ENCODE results near the gene ZNF579. TPM values are rescaled to one million over a fixed set of nuclear protein-coding genes. Genes with fewer than 3 reads are reported as not detected.
"Not testable (repeated sequence)": the region's sequence is repeated elsewhere in the genome, so short reads cannot be mapped to it uniquely, and the experiment has no call there.

The ZNF579 gene
- polyA plus RNA-seq, 3 donors, result 11.8 to 13.2 (median 13.1) TPM

DNA sequence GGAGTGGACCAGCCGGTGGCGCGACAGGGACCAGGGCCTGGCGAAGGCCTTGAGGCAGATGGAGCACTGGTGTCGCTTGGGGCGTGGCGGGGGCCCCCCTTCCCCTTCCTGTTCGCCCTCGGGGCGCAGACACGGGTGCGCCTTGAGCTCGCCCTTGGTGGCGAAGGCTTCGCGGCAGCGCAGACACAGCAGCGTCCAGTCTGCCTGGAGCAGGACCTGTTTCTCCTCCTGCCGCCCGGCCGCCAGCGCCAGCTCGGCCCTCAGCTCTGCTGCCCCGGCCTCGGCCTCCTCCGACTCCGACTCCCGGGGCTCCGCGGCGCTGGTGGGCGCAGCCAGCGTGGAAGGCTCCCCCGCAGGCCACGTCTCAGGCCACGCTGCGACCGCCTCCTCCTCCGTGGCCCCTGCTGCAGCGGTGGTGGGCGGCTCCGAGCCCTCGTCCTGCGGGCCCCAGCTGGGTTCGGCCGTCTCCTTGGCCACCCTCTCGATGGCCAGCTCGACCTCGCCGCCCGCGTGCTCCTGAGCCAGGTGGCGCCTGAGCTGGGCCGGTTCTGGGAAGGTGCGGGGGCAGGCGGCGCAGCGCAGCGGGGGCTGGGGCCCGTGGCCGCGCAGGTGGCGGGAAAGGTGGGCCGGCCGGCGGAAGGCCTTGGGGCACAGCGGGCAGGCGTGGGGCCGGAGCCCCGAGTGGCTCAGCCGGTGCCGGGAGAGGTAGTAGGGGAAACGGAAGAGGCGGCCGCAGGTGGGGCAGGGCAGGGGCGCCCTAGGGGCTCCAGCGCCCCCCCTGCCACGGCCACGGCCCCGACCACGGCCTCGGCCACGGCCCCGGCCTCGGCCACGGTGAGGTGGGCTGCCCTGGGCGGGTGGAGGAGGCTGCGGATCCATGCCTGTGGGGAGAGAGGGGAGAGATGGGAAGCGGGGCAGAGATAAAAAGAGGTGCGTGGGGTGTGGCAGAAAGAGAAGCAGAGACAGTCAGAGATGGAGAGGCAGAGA is 1.6 kb downstream of the ZNF579 start:
- DNase-seq (ENCODE audit: low read depth in 3 of 3, low spot score in 2 of 3), result no peak

DNA sequence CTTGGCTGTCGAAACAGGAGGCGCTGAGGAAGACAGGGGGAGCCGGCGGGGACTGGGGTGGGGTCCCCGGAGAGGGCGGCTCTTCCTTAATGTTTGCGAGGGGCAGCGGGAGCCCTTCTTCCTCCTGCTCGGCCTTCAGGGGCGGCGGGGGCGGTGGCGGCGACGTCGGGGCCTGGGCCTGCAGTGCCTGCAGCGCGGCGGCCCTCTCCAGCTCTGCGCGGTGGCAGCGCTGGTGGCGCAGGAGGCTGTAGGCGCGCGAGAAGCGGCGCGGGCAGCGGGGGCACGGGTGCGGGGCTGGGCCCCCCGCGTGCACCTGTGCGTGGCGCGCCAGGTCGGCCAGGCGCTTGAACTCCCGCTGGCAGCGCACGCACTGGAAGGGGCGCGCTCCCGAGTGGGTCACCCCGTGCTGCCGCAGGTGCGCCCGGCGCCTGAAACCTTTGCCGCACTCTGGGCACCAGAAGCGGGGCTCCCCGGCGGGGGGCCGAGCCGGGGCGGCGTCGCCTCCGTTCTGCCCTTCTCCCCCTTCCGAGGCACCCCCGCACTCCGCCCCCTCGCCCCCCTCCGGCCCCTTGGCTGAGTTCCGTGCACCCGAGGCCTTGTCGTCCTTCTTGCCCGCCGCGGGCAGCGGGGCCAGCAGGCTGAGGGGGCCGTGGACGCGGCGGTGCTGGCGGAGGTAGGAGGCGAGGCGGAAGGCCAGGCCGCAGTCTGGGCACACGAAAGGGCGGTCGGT is 2.5 kb downstream of the ZNF579 start:
- no peak for DNase-seq (ENCODE audit: low read depth in 3 of 3, low spot score in 2 of 3)

DNA sequence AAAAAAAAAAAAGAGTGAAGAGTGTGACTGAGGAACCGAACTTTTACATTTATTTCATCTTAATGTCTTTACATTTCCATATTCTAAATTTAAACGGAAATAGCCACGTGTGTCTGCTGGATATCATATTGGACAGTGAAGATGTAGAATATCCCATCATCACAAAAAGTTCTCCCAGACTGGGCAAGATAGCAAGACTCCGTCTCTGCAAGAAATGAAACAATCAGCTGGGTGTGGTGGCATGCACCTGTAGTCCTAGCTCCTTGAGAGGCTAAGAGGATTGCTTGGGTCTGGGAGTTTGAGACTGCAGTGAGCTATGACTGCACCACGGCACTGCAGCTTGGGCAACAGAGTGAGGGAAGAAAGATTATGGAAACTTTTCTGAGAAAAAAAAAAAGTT is 3.9 kb downstream of the ZNF579 start:
- no peak for DNase-seq (ENCODE audit: low read depth in 3 of 3, low spot score in 2 of 3)

DNA sequence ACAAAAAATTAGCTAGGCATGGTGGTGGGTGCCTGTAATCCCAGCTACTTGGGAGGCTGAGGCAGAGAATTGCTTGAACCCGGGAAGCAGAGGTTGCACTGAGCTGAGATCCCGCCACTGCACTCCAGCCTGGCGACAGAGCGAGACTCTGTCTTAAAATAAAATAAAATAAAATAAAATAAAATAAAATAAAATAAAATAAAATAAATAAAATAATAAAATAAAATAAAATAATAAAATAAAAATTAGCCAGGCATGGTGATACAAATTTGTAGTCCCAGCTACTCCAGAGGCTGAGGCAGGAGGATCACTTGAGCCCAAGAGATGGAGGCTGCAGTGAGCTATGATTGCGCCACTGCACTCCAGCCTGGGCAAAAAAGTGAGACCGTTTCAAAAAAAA is 6.7 kb downstream of the ZNF579 start:
- not testable (repeated sequence) for DNase-seq (ENCODE audit: low read depth in 3 of 3, low spot score in 2 of 3)

DNA sequence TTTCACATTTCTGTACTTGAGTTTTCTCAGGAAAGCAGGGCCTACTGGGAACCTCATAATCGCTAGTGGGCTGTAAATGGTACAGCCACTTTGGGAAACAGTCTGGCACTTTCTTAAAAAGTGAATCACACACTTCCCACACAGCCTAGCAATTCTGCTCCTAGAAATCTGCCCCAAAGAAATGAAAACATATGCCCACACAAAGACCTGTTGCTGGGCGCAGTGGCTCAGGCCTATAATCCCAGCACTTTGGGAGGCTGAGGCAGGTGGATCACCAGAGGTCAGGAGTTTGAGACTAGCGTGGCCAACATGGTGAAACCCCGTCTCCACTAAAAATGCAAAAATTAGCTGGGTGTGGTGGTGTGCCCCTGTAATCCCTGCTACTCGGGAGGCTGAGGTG is 11.2 kb downstream of the ZNF579 start:
- not testable (repeated sequence) for DNase-seq (ENCODE audit: low read depth in 3 of 3, low spot score in 2 of 3)

DNA sequence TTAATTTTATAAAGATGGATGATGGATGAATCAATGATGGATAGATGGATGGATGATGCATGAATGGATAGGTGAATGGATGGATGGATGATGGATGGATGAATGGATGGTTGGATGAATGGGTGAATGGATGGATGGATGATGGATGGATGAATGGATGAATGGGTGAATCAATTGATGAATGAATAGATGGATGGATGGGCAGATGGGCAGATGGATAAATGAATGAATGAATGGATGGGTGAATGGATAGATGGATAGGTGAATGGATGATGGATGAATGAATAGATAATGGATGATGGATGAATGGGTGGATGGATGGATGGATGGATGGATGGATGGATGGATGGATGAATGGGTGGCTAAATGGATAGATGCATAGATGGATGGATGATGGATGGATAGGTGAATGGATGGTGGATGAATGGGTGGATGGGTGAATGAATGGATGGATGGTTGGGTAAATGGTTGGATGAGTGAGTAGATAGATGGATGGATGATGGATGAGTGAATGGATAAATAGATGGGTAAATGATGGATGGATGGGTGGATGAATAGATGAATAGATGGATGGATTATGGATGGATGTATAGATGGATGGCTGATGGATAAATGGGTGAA is 12.8 kb downstream of the ZNF579 start:
- DNase-seq (ENCODE audit: low read depth in 3 of 3, low spot score in 2 of 3), result no peak

DNA sequence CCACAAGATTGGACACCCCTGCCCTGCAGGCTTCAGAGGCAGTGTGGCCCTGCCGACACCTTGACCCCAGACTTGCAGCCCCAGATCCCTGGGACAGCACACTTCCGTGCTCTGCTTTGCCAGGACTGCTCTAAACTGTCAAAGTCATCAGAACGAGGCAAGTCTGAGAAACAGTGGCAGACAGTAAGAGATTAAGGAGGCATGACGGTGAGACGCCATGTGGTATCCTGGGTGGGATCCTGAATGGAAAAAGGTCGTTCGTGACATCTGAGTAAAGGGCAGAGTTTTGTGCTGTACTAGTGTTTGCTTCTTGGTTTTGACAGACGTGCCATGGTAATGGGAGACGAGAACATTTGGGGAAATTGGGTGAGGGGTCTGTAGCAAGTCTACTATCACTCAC is 13.8 kb downstream of the ZNF579 start:
- no peak for DNase-seq (ENCODE audit: low read depth in 3 of 3, low spot score in 2 of 3)

DNA sequence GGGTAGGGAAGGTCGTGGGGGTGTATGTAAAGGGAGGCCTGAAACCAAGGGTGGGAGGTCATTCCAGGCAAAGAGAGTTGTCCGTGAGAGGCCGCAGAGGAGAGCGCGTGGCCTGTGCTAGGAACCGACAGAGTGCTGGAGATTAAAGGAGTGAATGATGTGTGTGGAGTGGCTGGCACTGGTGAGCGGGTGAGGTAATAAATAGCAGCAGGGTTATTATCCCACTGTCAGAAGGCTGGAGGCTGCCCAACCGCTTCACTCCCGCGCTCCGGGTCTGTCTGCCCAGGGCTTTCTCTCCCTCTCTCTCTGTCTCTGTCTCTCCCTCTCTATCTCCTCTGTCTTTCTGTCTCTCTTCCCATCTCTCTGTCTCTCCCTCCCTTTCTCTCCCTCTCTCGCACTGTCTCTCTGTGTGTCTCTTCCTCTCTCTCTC is 17.4 kb downstream of the ZNF579 start:
- DNase-seq (ENCODE audit: low read depth in 3 of 3, low spot score in 2 of 3), result no peak

DNA sequence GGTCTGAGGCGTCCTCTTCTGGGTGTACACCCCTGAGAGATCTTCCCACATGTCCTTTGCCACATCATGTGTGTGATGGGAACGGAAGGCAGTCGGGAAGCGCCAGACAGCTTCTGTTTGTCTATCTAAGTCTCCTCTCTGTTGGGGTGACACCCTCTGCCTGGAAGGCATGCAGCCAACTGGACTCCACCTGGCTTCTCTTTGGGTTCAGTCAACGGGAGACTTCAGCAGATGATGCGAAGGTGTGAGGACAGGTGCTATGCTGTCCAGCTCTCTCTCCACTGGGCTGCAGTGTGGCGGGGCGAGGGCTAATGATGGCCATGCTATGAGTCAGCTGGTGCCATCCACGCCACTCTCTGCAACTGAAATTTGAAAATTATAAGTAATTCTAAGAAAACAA is 21.0 kb downstream of the ZNF579 start:
- DNase-seq (ENCODE audit: low read depth in 3 of 3, low spot score in 2 of 3), result no peak

DNA sequence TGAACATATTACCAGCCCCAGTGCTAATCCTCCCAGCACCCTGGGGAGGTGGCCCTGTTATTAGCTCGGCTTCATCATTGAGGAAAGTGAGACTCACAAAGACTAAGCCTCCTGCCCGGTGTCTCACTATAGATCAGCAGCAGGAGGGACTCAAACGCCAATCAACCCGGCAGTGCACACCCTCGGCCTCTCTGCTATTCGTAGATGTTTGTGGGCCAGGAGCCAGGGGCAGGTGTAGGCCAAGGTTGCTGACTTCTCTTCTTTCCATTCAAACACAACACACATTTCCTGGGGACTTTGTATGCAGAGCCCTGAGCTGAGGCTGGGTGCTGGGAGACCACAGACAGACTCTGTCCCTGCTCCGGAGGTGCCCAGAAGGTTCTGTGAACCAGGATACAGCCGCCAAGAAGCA is 25.9 kb downstream of the ZNF579 start:
- no peak for DNase-seq (ENCODE audit: low read depth in 3 of 3, low spot score in 2 of 3)

DNA sequence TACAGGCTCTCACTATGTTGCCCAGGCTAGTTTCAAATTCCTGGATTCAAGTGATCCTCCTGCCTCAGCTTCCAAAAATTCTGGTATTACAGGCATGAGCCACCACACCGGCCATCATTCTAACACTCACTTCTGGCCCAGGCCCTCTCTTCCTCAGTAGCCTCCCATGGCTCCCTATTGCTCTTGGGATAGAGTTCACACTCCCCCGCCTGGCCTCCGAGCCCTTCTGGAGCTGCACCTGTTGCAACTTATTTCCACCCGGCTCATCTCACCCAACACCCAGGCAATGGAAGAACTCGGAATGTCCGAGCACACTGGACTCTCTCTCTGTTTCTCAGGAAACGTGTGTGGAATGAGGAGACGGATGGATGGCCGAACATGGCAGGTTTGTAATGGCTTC is 26.3 kb downstream of the ZNF579 start:
- DNase-seq (ENCODE audit: low read depth in 3 of 3, low spot score in 2 of 3), result no peak

DNA sequence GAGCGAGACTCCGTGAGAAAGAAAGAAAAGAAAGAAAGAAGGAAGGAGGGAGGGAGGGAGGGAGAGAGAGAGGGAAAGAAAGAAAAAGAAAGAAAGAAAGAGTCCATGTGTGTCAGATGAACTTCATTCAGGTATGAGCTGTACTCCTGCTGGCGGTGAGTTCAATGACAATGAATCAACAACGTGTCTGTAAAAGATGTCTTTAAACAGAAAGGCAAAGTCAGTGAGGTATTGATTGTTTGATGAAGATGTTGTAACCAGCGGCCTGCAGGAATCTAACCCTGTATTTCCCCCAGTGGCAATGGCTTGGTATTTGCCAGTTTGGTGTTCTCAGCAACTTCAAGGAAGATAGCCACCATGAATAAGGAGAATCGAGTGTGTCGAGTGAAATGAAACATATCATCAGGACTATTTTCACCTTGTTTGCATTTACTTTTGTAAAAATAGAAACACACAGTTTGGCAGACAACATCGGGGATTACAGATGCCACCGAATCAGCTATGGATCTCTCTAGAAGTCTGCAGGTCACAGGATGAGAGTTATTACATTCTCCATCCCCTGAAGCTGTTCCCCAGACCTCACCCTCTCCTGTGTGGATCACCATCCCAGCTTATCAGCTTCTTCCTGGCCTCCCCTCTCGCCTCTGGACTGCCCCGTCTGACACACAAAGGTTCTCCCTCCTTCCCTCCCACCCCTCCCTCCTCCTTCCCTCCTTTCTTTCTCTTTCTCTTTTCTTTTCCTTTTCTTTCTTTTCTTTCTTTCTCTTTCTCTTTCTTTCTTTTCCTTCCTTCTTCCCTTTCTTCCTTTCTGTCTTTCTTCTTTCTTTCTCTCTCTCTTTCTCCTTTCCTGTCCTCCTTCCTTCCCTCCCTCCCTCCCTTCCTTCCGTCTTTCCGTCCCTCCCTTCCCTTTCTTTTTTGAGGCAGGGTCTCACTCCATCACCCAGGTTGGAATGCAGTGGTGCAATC is 27.1 kb downstream of the ZNF579 start:
- no peak for DNase-seq (ENCODE audit: low read depth in 3 of 3, low spot score in 2 of 3)

DNA sequence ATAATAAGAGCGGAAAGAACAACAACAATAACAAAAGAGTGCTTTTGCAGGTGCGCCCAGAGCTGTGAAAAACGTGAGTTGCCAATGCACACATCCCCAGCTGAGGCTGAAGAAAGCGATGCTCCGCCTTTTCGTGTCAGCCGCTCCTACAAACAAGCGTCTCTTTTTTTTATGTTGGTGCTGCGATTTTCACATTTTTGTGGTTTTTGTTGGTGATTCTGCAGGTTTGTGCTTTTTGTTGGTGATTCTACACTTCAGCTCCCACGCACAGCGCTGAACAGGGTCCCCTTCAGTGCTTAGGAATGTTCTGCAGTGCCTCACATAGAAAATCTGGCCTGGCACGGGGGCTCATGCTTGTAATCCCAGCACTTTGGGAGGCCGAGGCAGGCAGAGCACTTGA is 28.0 kb downstream of the ZNF579 start:
- no peak for DNase-seq (ENCODE audit: low read depth in 3 of 3, low spot score in 2 of 3)

DNA sequence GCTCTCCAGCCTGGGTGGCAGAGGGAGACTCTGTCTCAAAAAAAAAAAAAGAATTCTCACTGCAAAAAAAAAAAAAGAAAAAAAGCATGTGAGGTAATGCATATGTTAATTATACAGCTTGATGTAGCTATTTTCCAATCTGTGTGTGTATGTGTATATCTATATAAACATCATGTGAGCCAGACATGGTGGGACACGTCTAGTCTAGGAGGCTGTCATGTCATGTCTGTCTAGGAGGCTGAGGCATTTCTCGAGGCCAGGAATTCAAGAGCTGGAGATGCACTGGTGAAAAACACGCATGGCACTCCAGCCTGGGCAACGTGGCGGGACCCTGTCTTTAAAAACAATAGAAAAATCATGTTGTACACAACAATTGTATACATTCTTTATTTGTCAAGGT is 28.4 kb downstream of the ZNF579 start:
- no peak for DNase-seq (ENCODE audit: low read depth in 3 of 3, low spot score in 2 of 3)

DNA sequence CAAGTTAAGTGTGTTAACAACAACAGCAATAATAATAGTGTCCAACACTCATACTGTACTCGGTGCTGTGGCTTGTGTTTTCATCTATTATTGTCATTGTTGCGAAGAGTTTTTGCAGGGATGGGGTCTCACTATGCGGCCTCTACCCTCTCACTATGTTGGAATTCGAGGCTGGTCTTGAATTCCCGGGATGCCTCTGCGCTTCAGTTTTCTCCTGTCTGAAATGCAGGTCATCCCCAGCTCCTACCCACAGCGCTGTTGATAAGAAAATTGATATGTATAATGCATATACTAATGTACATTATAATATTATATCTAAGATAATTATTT is 30.4 kb downstream of the ZNF579 start:
- no peak for DNase-seq (ENCODE audit: low read depth in 3 of 3, low spot score in 2 of 3)

DNA sequence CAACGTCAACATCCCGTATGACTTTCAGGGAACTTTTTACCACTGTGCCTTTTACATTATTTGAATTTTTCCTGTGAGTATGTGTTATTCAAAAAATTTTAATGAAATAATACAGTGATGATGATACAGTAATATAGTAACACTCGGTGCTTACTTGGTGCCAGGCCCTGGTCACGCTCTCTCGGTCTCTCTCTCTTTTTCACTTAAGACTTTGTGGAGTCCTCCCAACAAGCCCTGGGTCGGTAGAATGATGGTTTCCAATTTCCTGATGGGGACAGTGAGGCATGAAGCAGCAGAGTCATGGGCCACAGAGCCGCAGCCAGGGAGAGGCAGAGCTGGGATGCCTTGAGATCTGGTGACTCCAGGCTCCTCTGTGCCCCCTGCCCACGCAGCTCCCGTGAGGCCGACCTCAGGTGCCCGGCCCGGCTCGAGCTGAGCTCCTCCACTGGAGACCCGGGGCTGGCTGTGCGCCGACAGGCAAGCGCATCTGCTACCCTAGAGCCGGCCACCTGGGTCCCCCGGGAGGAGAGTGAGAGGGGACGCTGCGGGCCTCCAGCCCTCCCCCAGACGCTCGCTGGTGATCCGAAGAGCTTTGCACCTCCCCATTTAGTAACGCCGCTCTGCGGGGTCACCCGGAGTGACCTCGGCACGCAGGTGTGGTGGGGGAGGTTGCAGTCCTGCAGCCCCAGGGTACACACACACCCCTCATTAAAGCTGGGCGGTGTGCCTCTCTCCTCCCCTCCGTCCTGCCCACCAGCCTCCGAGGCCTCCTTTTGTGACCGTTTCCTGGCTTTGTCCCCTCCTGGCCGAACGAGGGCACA is 30.9 kb downstream of the ZNF579 start:
- DNase-seq (ENCODE audit: low read depth in 3 of 3, low spot score in 2 of 3), result peak in 2 of 3 donors; percentile 70 to 80

DNA sequence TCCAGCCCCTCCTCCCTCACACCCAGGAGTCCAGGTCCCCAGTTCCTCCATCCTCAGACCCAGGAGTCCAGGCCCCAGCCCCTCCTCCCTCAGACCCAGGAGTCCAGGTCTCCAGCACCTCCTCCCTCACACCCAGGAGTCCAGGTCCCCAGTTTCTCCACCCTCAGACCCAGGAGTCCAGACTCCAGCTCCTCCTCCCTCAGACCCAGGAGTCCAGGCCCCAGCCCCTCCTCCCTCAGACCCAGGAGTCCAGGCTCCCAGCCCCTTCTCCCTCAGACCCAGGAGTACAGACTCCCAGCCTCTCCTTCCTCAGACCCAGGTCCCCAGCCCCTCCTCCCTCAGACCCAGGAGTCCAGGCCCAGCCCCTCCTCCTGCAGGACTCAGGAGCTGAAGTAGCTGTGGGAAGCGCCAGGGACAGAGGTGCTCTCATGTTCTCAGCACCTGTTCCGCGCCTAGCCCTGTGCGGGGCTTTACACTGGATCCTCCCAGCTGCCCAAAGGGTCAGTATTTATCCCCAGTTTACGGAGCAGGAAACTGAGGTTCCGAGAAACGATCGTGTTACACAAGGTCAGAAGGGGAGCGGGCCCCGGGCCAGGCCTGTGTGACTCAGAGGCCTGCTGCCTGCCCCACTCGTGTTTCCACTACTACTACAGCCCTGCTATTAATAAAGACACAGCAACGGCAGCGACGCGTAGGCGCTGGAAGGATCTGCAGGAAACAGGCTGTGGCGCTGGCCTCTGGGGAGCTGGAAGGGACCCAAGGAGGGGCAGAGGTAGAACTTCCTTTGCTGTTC is 33.6 kb downstream of the ZNF579 start:
- DNase-seq (ENCODE audit: low read depth in 3 of 3, low spot score in 2 of 3), result no peak

DNA sequence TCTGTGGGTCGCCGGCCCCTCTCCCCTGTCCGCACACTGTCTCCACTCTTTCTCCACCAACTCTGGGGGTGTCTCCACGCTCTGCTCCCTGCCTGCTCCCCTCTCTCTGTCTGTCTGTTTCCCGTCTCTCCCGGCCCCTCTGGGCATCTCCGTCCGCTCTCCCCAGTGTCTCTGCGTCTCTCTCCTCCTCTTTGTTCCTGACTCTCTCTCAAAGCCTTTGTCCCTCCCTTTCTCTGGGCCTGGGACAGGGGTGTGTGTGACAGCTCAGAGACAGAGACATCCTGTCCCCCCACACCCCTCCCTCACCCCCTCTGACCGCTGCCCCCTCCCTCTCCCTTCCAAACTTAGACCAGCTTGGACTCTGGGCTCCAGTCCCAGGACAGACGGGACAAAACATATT is 34.6 kb downstream of the ZNF579 start:
- no peak for DNase-seq (ENCODE audit: low read depth in 3 of 3, low spot score in 2 of 3)

DNA sequence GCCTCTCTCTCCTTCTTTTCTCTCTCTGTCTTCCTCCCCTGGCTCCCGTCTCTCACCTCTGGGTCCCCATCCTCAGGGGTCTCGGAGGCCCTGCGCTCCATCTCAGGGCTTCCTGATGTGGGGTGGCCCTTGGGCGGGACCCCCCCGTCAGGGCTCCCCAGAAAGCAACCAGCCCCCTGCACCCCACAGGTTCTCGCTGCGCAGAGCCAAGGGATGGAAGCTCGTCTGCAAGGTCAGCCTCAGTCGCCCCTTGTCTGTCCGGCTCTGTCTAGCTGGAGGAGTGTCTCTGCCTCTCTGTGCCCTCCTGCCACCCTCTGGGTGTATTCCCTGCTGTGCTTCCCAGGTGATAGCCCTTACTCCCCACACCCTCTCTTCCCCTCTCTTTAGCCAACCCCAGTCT is 35.2 kb downstream of the ZNF579 start, which contains the start of gene SBK3:
Gene SBK3 (minus strand): TSS at position 101 of the 400 bp plus-strand sequence. CDS start 0 bp downstream, at position 101.
- no peak for DNase-seq (ENCODE audit: low read depth in 3 of 3, low spot score in 2 of 3)
